Measurements from ENCODE around the gene TMEM126B.

TMEM126B gene

DNA sequence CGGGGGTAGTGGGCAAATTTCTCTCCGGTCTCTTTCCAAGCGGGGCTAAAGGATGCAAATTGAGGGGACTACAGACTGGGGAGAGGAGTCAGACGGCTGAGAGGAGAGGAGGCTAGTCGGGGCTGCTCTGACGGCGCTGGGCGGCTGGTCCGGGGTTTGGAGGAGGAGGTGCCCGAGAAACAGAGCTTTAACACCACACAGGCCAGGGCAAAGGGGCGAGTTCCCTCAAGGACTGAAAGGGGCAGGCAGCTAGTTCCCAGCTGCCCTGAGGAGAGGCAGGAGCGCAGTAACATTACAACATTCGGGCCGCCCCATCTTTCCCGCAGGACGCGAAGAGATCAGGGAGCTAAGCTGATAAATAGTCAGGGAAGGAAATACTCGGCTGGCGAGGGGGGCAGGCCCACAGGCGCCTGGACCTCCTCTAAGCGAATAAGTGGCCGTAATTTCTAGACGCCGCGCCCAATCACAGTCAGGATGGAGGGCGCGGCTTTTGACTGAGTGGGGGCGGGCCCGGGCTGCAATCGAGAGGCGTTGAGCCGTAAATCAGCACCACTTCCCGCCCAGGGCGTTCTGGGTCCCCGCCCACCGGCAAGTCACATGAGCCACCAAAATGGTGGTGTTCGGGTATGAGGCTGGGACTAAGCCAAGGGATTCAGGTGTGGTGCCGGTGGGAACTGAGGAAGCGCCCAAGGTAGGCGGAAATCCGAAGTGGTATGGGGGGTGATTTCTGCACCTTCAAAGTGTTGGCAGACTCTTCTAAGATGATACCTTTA, at the start of gene TMEM126B:
TMEM126B (plus strand) TSS at position 596 of the 773 bp plus-strand sequence; CDS start at position 611, 15 bp downstream.
- TF ChIP-seq, protein P1, sequence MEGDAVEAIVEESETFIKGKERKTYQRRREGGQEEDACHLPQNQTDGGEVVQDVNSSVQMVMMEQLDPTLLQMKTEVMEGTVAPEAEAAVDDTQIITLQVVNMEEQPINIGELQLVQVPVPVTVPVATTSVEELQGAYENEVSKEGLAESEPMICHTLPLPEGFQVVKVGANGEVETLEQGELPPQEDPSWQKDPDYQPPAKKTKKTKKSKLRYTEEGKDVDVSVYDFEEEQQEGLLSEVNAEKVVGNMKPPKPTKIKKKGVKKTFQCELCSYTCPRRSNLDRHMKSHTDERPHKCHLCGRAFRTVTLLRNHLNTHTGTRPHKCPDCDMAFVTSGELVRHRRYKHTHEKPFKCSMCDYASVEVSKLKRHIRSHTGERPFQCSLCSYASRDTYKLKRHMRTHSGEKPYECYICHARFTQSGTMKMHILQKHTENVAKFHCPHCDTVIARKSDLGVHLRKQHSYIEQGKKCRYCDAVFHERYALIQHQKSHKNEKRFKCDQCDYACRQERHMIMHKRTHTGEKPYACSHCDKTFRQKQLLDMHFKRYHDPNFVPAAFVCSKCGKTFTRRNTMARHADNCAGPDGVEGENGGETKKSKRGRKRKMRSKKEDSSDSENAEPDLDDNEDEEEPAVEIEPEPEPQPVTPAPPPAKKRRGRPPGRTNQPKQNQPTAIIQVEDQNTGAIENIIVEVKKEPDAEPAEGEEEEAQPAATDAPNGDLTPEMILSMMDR (IDR thresholded peaks at IDR 0.05; ENCODE audit: insufficient read depth, low read depth, low read length, missing control alignments) = no peak
- peak; percentile 98 for DNase-seq (ENCODE audit: low read depth)
- peak within 1 kb of the TSS; percentile 99 for H3K4me3 ChIP-seq (ENCODE audit: low read length)

DNA sequence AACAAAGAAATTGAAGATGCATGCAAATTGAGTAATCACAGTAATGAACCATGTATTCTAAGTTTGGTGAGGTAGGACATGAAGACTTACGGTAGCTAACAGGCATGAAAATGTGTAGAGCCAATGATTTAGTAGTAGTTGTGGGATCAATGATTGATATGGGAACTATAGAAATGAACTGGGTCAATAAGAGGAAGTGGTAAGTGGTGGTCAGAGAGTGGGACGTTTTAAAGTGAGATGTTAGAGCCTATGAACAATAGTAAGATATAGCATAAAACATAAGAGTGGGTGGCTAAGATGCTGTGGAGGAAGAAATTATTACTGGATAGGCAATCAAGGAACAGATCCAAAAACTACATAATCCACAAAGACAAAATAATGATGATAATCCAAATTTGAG, 46.3 kb upstream of the TMEM126B start:
- no peak for DNase-seq (ENCODE audit: low read depth)
- no peak overlapping the region for H3K4me3 ChIP-seq (ENCODE audit: low read length)
- TF ChIP-seq, protein P1 (IDR thresholded peaks at IDR 0.05; ENCODE audit: insufficient read depth, low read depth, low read length, missing control alignments) = no peak

DNA sequence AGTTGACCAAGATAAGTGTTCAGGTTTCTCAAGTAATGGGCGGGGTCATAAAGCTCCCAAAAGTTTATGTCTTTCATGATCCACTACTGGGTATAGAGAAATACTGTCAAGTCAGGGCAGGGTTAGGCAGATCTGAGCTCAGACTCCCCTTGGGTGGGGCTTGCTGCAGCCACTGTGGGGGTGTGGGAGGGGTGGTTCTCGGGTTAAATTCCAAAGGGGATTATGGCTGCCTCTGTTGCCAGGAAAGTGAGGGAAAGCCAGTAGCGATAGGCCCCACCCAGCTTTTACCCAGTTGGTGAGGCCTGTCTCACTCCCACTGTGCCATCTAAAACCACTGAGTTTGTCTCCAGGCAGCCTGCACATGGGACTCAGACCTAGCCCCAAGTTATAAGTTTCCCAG, 39.0 kb upstream of the TMEM126B start:
- no peak overlapping the region for H3K4me3 ChIP-seq (ENCODE audit: low read length)
- peak; percentile 8 for DNase-seq (ENCODE audit: low read depth)
- TF ChIP-seq, protein P1 (IDR thresholded peaks at IDR 0.05; ENCODE audit: insufficient read depth, low read depth, low read length, missing control alignments) = no peak

DNA sequence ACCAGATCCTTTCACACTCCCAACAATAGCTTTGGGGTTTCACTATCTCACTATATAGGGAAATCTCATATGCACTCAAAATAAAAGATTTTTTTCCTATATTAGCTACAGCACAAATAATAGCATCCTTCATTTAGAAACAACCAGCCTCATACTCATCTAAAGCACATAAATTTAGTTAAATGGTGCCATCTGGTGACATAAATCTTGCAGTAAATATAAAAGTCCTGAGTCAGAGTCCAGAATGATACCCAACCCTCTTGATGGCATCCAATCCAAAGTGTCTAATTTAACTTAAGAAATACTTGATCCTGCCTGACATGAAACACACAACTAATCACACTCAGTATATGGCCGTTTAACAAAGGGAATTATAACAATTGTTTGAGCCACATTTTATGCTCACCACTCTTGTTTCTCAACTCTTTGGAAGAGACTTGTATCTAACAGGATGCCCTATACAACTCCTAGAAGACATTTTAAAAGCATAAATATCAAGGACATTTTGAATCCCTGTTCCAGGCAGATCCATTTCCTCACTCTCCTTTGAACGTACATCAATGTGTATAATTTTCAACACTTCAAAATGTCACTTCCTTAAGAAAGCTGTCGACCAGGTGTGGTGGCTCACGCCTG, 37.4 kb upstream of the TMEM126B start:
- TF ChIP-seq, protein P1 (IDR thresholded peaks at IDR 0.05; ENCODE audit: insufficient read depth, low read depth, low read length, missing control alignments) = peak; percentile 25
- peak; percentile 58 for DNase-seq (ENCODE audit: low read depth)
- no peak overlapping the region for H3K4me3 ChIP-seq (ENCODE audit: low read length)

DNA sequence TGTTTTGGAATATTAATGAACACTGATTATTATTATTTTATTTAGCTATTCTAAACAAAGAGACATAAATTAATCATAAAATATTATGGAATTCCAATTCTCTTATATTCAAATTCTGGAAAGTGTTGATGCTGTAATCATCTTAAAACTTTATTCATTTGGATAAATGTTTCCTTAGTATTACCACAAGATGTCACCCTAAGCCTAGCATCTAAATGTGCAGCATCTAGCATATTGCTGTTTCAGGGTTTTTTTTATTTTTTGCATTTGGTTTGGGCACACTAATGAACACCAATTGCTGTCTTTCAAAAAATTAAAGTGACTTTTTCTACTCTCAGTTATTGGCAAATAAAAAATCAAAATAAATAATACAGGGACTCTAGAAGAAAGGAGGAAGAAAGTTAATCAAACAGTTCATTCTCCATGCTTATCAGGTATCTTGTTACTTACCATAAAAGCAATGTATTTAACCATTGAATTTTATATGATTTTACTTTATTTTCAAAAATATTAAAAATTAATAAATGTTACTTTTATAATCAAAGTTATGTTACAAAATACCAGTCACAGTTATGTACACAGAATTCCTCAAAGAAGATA, 33.0 kb upstream of the TMEM126B start:
- DNase-seq (ENCODE audit: low read depth) = peak; percentile 53
- TF ChIP-seq, protein P1 (IDR thresholded peaks at IDR 0.05; ENCODE audit: insufficient read depth, low read depth, low read length, missing control alignments) = peak; percentile 48
- H3K4me3 ChIP-seq (ENCODE audit: low read length) = no peak overlapping the region

DNA sequence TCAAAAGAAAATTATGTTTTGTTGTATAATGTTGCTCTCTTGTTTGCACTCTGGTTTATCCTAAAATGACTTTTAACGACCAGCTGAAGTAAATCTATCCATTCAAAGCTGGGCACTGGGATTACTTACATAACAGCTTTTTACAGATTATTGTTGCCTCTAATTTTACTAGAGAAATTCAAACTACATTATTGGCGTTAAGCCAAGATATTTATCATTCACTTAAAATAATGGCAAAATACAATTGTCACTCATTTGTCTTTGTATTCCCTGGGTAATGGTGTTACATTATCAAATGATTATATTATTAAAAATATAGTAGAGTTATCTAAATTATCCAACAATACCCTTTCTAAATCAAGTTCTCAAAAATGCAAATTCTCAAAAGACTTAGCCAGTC, 31.5 kb upstream of the TMEM126B start:
- DNase-seq (ENCODE audit: low read depth) = no peak
- H3K4me3 ChIP-seq (ENCODE audit: low read length) = no peak overlapping the region
- TF ChIP-seq, protein P1 (IDR thresholded peaks at IDR 0.05; ENCODE audit: insufficient read depth, low read depth, low read length, missing control alignments) = no peak
